NCI-H460 (cell line): ENCODE measurements around the gene KIAA1217. TPM values are rescaled to one million over a fixed set of nuclear protein-coding genes. Genes with fewer than 3 reads are reported as not detected.

ENCODE experiments used
- DNase-seq: peaks from one replicate; pipeline ENCODE4 v3.0.0-alpha.2; 2016; ENCODE audit warnings: low read depth; ENCODE audit errors: extremely low read depth
- total RNA-seq: library from RNA; depleted of rRNA; stranded (reverse); fragments of >200 nt; shearing (Covaris generic); gene quantifications from 2 replicates; pipeline ENCODE4 v1.2.3, GENCODE V29; 2014

KIAA1217 gene
- total RNA-seq, 1 experiment from 2014 or later, result 3.5 TPM

DNA sequence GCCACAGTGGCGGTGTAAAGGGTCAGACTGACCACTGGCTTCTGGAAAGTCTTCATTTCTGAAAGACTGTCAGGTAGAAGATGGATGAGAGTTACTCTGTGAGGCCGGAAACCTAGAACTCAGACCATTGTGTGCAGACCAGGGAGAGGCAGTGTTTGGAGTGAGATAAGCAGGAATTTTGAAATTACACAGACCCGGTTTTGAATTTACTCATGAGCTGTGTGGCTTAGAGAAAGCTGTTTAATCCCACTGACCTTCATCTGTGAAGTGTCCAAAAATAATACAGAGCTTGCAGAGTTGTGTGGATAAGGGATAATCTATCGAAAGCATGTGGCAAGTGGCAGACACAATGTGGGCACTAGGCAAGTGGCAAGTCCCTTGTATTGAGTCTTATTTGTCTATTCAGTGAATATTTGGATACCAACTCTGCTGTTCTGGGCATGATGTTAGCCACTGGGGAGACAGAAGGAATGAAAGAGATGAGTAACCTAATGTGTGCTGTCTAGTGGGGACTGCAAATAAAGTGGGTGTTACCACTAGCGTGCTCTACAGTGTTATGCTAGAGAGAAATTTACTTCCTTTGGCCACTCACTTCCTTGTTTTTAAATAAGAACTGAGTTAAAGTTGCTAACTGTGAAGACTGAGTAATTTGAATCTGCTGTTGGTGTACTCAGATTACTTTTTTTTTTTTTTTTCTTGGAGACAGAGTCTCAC is 69.4 kb downstream of the KIAA1217 start:
- DNase-seq, result no peak

DNA sequence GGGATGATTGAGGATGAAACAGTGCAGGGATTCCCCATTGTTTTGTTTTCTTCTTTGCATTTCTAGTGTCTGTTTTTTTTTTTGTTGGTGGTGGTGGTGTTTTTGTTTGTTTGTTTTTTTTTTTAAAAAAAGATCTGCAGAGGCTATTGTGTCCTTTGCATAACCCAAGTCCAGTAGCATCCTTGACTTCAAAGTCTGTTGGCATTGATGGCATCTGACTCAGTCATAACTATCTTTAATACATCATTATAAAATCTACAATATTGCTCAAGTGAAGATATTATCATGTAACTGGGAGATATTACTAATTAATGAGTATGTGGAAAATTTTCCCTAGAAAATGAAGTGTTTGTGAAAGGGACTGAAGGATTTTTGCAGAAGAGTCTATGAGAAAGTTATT is 70.2 kb downstream of the KIAA1217 start:
- no peak for DNase-seq

GRCh38 chr10:24287559-24288195 is 78.7 kb downstream of the KIAA1217 start:
- DNase-seq, result no peak

DNA sequence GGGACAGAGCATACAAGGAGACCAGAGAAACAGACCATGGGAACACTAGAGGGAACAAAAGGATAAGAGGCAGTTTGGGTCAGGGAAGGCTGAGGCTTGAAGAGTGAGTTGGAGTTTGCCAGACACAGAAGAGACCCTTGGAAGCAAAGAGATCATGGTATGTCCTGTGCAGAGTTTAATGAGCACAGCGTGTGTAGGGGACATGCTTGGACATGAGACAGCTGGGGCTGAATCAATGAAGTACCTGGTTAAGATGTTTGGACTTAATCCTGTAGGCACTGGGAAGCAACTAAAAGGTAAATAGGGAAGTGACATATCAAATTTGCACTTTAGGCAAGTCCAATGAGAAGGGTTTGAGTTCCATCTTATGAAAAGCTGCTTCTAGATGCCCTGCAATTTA is 79.6 kb downstream of the KIAA1217 start:
- DNase-seq, result no peak

GRCh38 chr10:24289235-24289634 is 80.3 kb downstream of the KIAA1217 start:
- no peak for DNase-seq

GRCh38 chr10:24292304-24293293 is 83.7 kb downstream of the KIAA1217 start:
- DNase-seq, result no peak

- no peak for DNase-seq
These were observed 90.8 kb downstream of the KIAA1217 start for GRCh38 chr10:24299578-24300260.

- no peak for DNase-seq
These were observed 94.8 kb downstream of the KIAA1217 start for GRCh38 chr10:24303522-24304310.

GRCh38 chr10:24305551-24306506 is 96.9 kb downstream of the KIAA1217 start:
- DNase-seq, result no peak

DNA sequence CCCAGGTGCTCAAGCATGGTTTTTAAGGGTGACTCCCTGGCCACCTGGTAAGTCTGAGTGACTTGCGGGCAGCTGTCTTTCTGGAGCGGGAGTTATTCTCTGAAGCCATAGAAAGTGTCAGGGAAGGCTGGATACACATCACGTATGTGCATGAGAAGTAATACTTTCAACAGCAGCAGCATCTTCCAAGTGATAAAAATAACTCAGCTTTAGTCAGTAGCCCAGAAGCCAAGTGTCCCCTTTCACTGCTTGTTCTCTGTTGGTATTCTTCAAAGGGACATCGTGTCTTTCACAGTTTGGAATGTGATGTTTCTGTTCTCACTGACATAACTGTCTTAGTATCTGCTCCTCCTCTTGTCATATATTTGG is 97.6 kb downstream of the KIAA1217 start:
- DNase-seq, result no peak

GRCh38 chr10:24307116-24307515 is 98.2 kb downstream of the KIAA1217 start:
- DNase-seq, result no peak

- DNase-seq, result no peak
These were observed 99.0 kb downstream of the KIAA1217 start for GRCh38 chr10:24307696-24308485.

- DNase-seq, result no peak
These were observed 101.2 kb downstream of the KIAA1217 start for GRCh38 chr10:24310104-24310503.

GRCh38 chr10:24311888-24312287 is 103.0 kb downstream of the KIAA1217 start:
- no peak for DNase-seq

- no peak for DNase-seq
These were observed 104.3 kb downstream of the KIAA1217 start for GRCh38 chr10:24313283-24313682.

- no peak for DNase-seq
These were observed 106.3 kb downstream of the KIAA1217 start for GRCh38 chr10:24315211-24315610.

GRCh38 chr10:24318517-24318916 is 109.6 kb downstream of the KIAA1217 start:
- no peak for DNase-seq

GRCh38 chr10:24320373-24320772 is 111.4 kb downstream of the KIAA1217 start:
- DNase-seq, result no peak
